ENCODE results near the gene RALGDS.

The RALGDS gene

GRCh38 chr9:133133681-133134387, 12.8 kb upstream of the RALGDS start:
- peak in 1 of 2 experiments; percentile 55 for DNase-seq

- no peak for DNase-seq
Observed at GRCh38 chr9:133132174-133132573, 11.1 kb upstream of the RALGDS start.

- no peak for DNase-seq
Observed at GRCh38 chr9:133131506-133131905, 10.5 kb upstream of the RALGDS start.

- DNase-seq = no peak
Observed at GRCh38 chr9:133130685-133131244, 9.7 kb upstream of the RALGDS start.

- DNase-seq = no peak
Observed at GRCh38 chr9:133129001-133129795, 8.2 kb upstream of the RALGDS start.

- no peak for DNase-seq
Observed at GRCh38 chr9:133128152-133128551, 7.1 kb upstream of the RALGDS start.

- no peak for DNase-seq
Observed at GRCh38 chr9:133127340-133127981, 6.4 kb upstream of the RALGDS start.

- no peak for DNase-seq
Observed at GRCh38 chr9:133126697-133127339, 5.8 kb upstream of the RALGDS start.

- DNase-seq = peak in 1 of 2 experiments; percentile 6
Observed at GRCh38 chr9:133125941-133126696, 5.1 kb upstream of the RALGDS start.

GRCh38 chr9:133124907-133125275, 3.9 kb upstream of the RALGDS start:
- no peak for DNase-seq

GRCh38 chr9:133124123-133124906, 3.3 kb upstream of the RALGDS start:
- no peak for DNase-seq

GRCh38 chr9:133122935-133123611, 2.0 kb upstream of the RALGDS start:
- no peak for DNase-seq

GRCh38 chr9:133122605-133122934, 1.5 kb upstream of the RALGDS start:
- DNase-seq = no peak

- DNase-seq = no peak
Observed at GRCh38 chr9:133121915-133122550, 993 bp upstream of the RALGDS start.

GRCh38 chr9:133120501-133121197, 391 bp downstream of the RALGDS start:
- peak in 1 of 2 experiments; percentile 24 for DNase-seq

GRCh38 chr9:133119846-133120500, 1.1 kb downstream of the RALGDS start:
- peak in 1 of 2 experiments; percentile 39 for DNase-seq

- DNase-seq = peak in 1 of 2 experiments; percentile 51
Observed at GRCh38 chr9:133119103-133119845, 1.8 kb downstream of the RALGDS start.

- DNase-seq = no peak
Observed at GRCh38 chr9:133118568-133118967, 2.5 kb downstream of the RALGDS start.

- DNase-seq = no peak
Observed at GRCh38 chr9:133118179-133118520, 2.9 kb downstream of the RALGDS start.

Data from NCI-H446 (cell line).